KG1 (cell line): ENCODE results near the gene ETS2.
"Not testable (repeated sequence)": the region's sequence is repeated elsewhere in the genome, so short reads cannot be mapped to it uniquely, and the experiment has no call there.

Source experiments
- DNase-seq: peaks from one replicate; lab custom pipeline; 2025; lab: John Stamatoyannopoulos, UW

ETS2 gene

GRCh38 chr21:38839328-38840286, 33.9 kb downstream of the ETS2 start:
- DNase-seq: no peak

GRCh38 chr21:38840456-38841300, 34.9 kb downstream of the ETS2 start:
- DNase-seq: no peak

- DNase-seq: no peak
Measured at GRCh38 chr21:38841472-38841871, 35.7 kb downstream of the ETS2 start.

- no peak for DNase-seq
Measured at GRCh38 chr21:38842079-38842478, 36.4 kb downstream of the ETS2 start.

- no peak for DNase-seq
Measured at GRCh38 chr21:38843379-38843778, 37.6 kb downstream of the ETS2 start.

GRCh38 chr21:38843806-38844503, 38.2 kb downstream of the ETS2 start:
- no peak for DNase-seq

- not testable (repeated sequence) for DNase-seq
Measured at GRCh38 chr21:38845374-38845773, 39.6 kb downstream of the ETS2 start.

DNA sequence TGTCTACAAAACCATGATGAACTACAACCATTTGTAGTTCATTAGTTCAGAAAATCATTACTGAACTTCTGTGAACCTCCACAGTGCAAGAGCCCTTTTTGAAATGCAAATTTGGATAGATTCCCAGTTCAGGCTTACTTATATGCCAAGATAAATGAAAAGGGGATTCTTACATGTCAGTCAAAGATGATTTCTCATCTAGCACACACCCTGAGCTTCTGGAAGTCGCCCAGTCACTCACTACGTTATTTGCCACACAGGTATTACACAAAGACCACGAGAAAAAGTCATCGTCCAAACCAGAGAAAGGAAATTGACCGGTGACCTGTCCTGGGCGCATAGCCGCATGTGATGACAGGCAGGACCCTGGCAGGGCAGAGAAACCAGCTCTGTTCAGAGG, 41.8 kb downstream of the ETS2 start:
- no peak for DNase-seq

GRCh38 chr21:38848187-38848609, 42.5 kb downstream of the ETS2 start:
- DNase-seq: no peak

GRCh38 chr21:38849776-38850175, 44.0 kb downstream of the ETS2 start:
- no peak for DNase-seq

DNA sequence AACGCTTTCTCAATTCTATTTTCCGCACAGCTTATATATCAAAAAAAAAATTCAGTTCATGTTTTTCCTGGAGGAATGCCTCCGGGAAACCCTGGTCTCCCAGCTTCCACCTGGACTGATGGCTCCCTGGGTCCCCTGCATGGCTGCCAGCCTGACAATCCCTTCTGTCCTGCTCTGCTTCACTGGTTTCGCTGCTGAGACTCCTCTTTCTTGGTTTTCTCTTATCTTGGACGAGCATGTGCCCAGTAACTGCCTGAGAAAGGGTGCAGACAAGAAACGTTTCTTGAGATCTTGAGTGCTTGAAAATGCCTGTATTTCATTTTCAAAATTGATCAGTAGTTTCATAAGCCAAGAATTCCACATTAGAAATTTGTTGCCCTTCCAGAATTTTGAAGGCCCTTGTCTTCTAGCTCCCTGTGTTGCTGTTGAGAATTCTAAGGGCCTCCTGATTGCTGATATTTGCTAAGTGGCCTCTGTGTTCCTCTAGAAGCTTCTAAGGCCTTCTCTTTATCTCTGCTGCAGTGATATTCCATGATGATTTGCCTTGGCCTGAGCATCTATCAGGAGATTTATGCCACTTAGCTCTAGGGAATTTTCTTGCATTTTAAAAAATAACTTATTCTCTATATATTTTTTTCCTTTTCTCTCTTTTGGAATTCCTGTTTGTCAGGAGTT, 44.7 kb downstream of the ETS2 start:
- no peak for DNase-seq

DNA sequence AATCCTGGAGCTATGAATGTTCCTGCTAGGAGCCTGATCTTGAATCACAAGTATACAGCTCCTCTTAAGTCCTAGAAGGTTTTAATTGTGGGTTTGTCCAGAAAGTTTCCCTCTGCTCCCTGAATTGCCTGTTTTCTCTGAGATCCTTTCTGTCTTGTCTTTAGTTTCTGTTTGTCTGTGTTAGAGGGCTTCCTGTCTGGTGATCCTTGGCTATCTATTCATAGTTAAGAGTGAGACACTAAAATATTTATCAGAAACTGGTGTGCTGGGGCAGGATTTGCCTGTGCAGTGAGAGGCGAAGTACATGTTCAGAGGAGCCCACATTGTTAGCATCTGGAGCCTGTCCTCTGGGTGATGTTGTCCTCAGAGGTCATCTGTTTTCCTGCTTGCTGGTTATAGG, 45.4 kb downstream of the ETS2 start:
- DNase-seq: no peak

GRCh38 chr21:38852278-38852677, 46.5 kb downstream of the ETS2 start:
- no peak for DNase-seq

DNA sequence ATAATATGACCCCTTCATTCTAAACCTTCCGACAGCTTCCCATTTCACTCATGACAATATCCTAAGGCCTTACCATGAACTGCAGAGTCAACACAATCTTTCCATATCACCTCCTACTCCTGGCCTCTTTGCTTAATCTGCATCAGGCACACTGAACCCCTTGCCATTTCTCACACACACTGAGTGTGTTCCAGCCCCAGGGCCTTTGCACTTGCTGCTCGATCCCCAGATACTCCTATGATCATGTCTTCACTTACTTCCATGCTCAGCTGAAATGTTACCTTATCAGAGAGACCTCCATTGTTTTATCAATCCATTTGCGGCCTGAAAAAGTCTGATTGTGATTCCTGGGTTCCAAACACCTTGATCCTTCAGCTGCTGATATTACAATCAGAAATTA, 47.0 kb downstream of the ETS2 start:
- no peak for DNase-seq

- no peak for DNase-seq
Measured at GRCh38 chr21:38853421-38853919, 47.7 kb downstream of the ETS2 start.

- DNase-seq: no peak
Measured at GRCh38 chr21:38857152-38857825, 51.6 kb downstream of the ETS2 start.

- no peak for DNase-seq
Measured at GRCh38 chr21:38858026-38858811, 52.5 kb downstream of the ETS2 start.

DNA sequence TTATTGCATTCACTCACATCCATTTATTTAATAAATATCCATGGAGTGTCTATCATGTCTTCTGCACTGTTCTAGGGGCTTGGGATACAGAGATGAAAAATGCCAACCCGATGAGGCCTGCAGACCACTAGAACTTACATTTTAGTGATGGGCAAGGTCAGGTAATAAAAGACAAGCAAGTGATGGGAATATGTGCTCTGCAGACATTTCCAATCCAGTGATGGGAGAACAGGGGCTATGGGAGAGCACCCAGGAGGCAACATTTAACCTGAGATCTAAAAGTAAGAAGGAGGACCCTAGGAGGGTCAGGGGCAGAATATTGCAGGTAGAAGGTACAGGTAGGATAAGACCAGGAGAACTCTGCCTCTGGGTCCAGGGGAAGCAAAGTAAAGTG, 53.1 kb downstream of the ETS2 start:
- DNase-seq: no peak

DNA sequence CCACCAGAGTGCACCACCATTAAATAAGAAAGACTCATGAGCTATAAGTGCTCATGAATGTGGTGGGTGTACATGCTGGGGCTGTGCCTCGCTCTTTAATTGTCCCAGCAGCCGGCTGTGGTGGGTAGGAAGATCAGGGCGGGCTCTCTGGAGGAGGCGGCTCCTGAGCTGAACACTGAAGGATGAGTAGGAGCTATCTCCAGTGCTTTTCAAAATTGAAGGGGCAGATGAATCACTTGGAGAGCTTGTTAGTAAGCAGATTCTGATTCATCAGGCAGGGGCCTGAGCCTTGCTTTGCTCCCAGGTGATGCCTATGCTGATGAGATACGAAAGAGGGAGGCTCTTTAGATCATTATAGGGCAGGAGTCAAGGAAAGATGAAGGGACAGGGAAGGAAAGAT, 54.1 kb downstream of the ETS2 start:
- no peak for DNase-seq

DNA sequence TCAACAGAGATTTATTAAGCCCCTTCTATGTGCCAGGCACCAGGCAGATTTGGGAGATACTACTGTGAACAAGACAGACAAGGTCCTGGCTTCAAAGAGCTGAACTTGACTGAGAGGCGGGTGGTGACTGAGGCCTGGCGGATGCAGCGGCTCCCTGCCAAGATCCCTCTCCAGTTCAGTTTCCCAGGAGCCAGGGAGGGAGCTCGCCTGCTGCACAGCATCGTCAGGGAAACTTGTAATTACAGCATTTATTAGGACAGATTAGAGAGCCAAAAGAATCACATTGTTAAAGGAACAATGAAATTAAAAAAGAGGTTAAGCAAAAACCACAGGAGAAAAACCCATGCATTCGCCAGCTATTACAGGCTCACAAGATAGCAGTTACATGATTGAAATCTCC, 55.3 kb downstream of the ETS2 start:
- DNase-seq: no peak
